CD14-positive monocyte (primary cell): ENCODE measurements around the gene ELOVL6. TPM values are rescaled to one million over a fixed set of nuclear protein-coding genes. Genes with fewer than 3 reads are reported as not detected.
"Not testable (repeated sequence)": the region's sequence is repeated elsewhere in the genome, so short reads cannot be mapped to it uniquely, and the experiment has no call there.

Experiments
- DNase-seq, 3 donors: peaks; one replicate each; pipeline ENCODE4 v3.0.0-alpha.2; 2011 to 2022
- H2AFZ ChIP-seq: 2 replicates; pipeline ENCODE4 v1.6.0; 2012; ENCODE audit warnings: mild to moderate bottlenecking, low read depth, low read length, inconsistent platforms; ENCODE audit not compliant: insufficient read depth, poor library complexity, severe bottlenecking
- H3K27ac ChIP-seq, 2 donors: 1 replicate in 1 of 2; 2 replicates in 1 of 2; pipeline ENCODE4 v1.5.1; 2012 to 2013; ENCODE audit warnings: low read length in 2 of 2, control low read depth in 1 of 2, inconsistent platforms in 1 of 2, low read depth in 1 of 2, mild to moderate bottlenecking in 1 of 2
- H3K27me3 ChIP-seq, 2 donors: one replicate each; pipeline versions ENCODE4 v1.6.0 to v1.6.1; 2011 to 2013; ENCODE audit warnings: low read length in 2 of 2; ENCODE audit not compliant: control insufficient read depth in 2 of 2, insufficient read depth in 2 of 2
- H3K36me3 ChIP-seq, 2 donors: replicated peaks in 1 of 2; 1 replicate in 1 of 2; 2 replicates in 1 of 2; pipeline versions ENCODE4 v1.5.1 to v1.6.1; 2012 to 2013; ENCODE audit warnings: low read length in 2 of 2, control low read depth in 1 of 2, inconsistent platforms in 1 of 2, mild to moderate bottlenecking in 1 of 2; ENCODE audit not compliant: insufficient read depth in 2 of 2, control insufficient read depth in 1 of 2
- H3K4me1 ChIP-seq, 2 donors: 1 replicate in 1 of 2; 2 replicates in 1 of 2; pipeline versions ENCODE4 v1.5.1 to v1.6.1; 2012 to 2013; ENCODE audit warnings: low read length in 2 of 2, control low read depth in 1 of 2, inconsistent platforms in 1 of 2, mild to moderate bottlenecking in 1 of 2, moderate library complexity in 1 of 2; ENCODE audit not compliant: insufficient read depth in 2 of 2, control insufficient read depth in 1 of 2
- H3K4me2 ChIP-seq: replicated peaks from 2 replicates; pipeline ENCODE3; 2012; ENCODE audit warnings: low read length, moderate library complexity, mild to moderate bottlenecking; ENCODE audit not compliant: poor library complexity, severe bottlenecking; ENCODE audit errors: extremely low read depth
- H3K4me3 ChIP-seq, 3 experiments: fragments of 200-600 bp in 1 of 3; sonication (generic) in 1 of 3; replicated peaks in 1 of 3; 1 replicate in 2 of 3; 2 replicates in 1 of 3; pipeline ENCODE4 v1.5.1; 2011 to 2013; ENCODE audit warnings: low read length in 3 of 3, mild to moderate bottlenecking in 3 of 3, control low read depth in 2 of 3, low read depth in 2 of 3, inconsistent platforms in 1 of 3, moderate library complexity in 1 of 3
- H3K79me2 ChIP-seq: 2 replicates; pipeline ENCODE4 v1.6.0; 2012; ENCODE audit warnings: mild to moderate bottlenecking, control low read depth, inconsistent platforms, low read length, moderate library complexity; ENCODE audit not compliant: insufficient read depth
- H3K9ac ChIP-seq: 2 replicates; pipeline ENCODE4 v1.6.0; 2017; ENCODE audit warnings: low read length, mild to moderate bottlenecking; ENCODE audit not compliant: insufficient read depth, poor library complexity, severe bottlenecking
- H3K9me3 ChIP-seq, 2 donors: replicated peaks in 1 of 2; 1 replicate in 1 of 2; 2 replicates in 1 of 2; pipeline versions ENCODE4 v1.5.1 to v1.6.1; 2012 to 2013; ENCODE audit warnings: low read length in 2 of 2, control low read depth in 1 of 2; ENCODE audit not compliant: control insufficient read depth in 1 of 2, insufficient read depth in 1 of 2
- H4K20me1 ChIP-seq: 2 replicates; pipeline ENCODE4 v1.6.0; 2012; ENCODE audit warnings: mild to moderate bottlenecking, low read length, control low read depth, moderate library complexity; ENCODE audit not compliant: insufficient read depth
- H3K27ac Mint-ChIP-seq, 7 donors: one replicate each; pipeline ENCODE4 v1.8.0; 2020; ENCODE audit warnings: mild to moderate bottlenecking in 7 of 7, mixed read lengths in 7 of 7, moderate library complexity in 6 of 7, inconsistent platforms in 2 of 7
- H3K27me3 Mint-ChIP-seq, 3 donors: one replicate each; pipeline ENCODE4 v1.8.0; 2021 to 2022; ENCODE audit warnings: low read depth in 3 of 3, mild to moderate bottlenecking in 3 of 3, mixed read lengths in 3 of 3, moderate library complexity in 3 of 3, inconsistent platforms in 1 of 3
- H3K36me3 Mint-ChIP-seq, 2 donors: one replicate each; pipeline ENCODE4 v1.8.0; 2020; ENCODE audit warnings: mixed read lengths in 2 of 2, inconsistent platforms in 1 of 2, mild to moderate bottlenecking in 1 of 2
- H3K4me1 Mint-ChIP-seq: one replicate; pipeline ENCODE4 v1.8.0; 2020; ENCODE audit warnings: mild to moderate bottlenecking, mixed read lengths
- H3K4me3 Mint-ChIP-seq, 2 donors: one replicate each; pipeline ENCODE4 v1.8.0; 2020; ENCODE audit warnings: mild to moderate bottlenecking in 2 of 2, mixed read lengths in 2 of 2, moderate library complexity in 1 of 2
- H3K9me3 Mint-ChIP-seq, 7 donors: one replicate each; pipeline ENCODE4 v1.8.0; 2020 to 2022; ENCODE audit warnings: mixed read lengths in 7 of 7, mild to moderate bottlenecking in 6 of 7, moderate library complexity in 6 of 7, inconsistent platforms in 2 of 7
- CTCF ChIP-seq: fragments of 200-600 bp; IDR thresholded peaks from one replicate; pipeline ENCODE4 v1.8.0; 2022; ENCODE audit warnings: antibody characterized with exemption, mild to moderate bottlenecking
- WGBS: methylation state at CpG from one replicate; pipeline ENCODE4 v1.1.5; 2013; ENCODE audit warnings: missing lambda C conversion rate; ENCODE audit not compliant: insufficient coverage; 5-methylcytosine and 5-hydroxymethylcytosine counted together
- intact Hi-C, 2 donors: fragments of 100-400 bp; cut with micrococcal nuclease; formaldehyde crosslinking; loops; one replicate each; pipeline versions ENCODE4 v1.15.0 to v1.15.1; 2023
- polyA plus RNA-seq, 3 donors: library from polyadenylated mRNA; depleted of rRNA in 1 of 3; unstranded in 2 of 3; stranded (reverse) in 1 of 3; fragments of 300-500 nt in 2 of 3; fragments of >200 nt in 1 of 3; fragmentation: Illumina TruSeq in 2 of 3; gene quantifications; 1 replicate in 2 of 3; 2 replicates in 1 of 3; pipeline ENCODE4 v1.2.3, GENCODE V29; 2012 to 2021

Gene ELOVL6
- polyA plus RNA-seq, 3 donors = 0.11 to 0.19 TPM; not detected in 1

GRCh38 chr4:110084154-110084553, 114.3 kb downstream of the ELOVL6 start:
- Histone ChIP-seq H3K79me2 (no peaks in the 10 kb centered on the region), H3K9me3 (no peaks in the 10 kb centered on the region), H3K36me3 (no peaks in the 10 kb centered on the region), H3K27ac (no peak overlapping the region), H3K27me3 (no peaks in the 10 kb centered on the region), H4K20me1 (no peaks in the 10 kb centered on the region), H3K9ac (no peak overlapping the region), H3K4me2 (no peak overlapping the region), H3K4me1 (no peaks in the 10 kb centered on the region), H3K4me3 (no peak overlapping the region), H2AFZ (no peak overlapping the region)
- WGBS = no CpG with 5 or more reads among the region's 3 CpGs
- H3K4me1 Mint-ChIP-seq = peaks cover 4% of the 10 kb centered on the region
- no peak for DNase-seq
- no peaks in the 10 kb centered on the region for H3K36me3 Mint-ChIP-seq
- H3K9me3 Mint-ChIP-seq = peaks cover 0 to 4% (median 0%) of the 10 kb centered on the region in 7 donors
- H3K27ac Mint-ChIP-seq = no peak overlapping the region
- H3K27me3 Mint-ChIP-seq = peaks cover 0 to 1% (median under 1%) of the 10 kb centered on the region in 3 donors
- no peak for TF ChIP-seq CTCF
- intact Hi-C loops = no loop called here
- no peak overlapping the region for H3K4me3 Mint-ChIP-seq

- DNase-seq, intact Hi-C loops, H3K4me3 ChIP-seq, H3K9ac ChIP-seq, H3K9me3 ChIP-seq, H3K27ac ChIP-seq, H3K27me3 Mint-ChIP-seq, H3K4me1 Mint-ChIP-seq, H3K27ac Mint-ChIP-seq, H3K4me3 Mint-ChIP-seq, H3K36me3 Mint-ChIP-seq, H3K4me1 ChIP-seq, H3K36me3 ChIP-seq, H3K4me2 ChIP-seq, H3K27me3 ChIP-seq, H4K20me1 ChIP-seq, H2AFZ ChIP-seq, H3K79me2 ChIP-seq: not testable (repeated sequence)
- H3K9me3 Mint-ChIP-seq = peaks cover 3 to 21% (median 15%) of the 10 kb centered on the region in 7 donors
- WGBS = no CpG with 5 or more reads among the region's 2 CpGs
These were observed 120.3 kb downstream of the ELOVL6 start for GRCh38 chr4:110078148-110078547.

- H3K27ac ChIP-seq, H3K4me1 Mint-ChIP-seq, H3K4me3 Mint-ChIP-seq, H3K27ac Mint-ChIP-seq, H3K36me3 ChIP-seq, H3K9me3 ChIP-seq, H3K27me3 Mint-ChIP-seq, intact Hi-C loops, H3K9ac ChIP-seq, H3K79me2 ChIP-seq, H2AFZ ChIP-seq, H3K27me3 ChIP-seq, H3K4me3 ChIP-seq, H3K4me1 ChIP-seq, DNase-seq, H3K4me2 ChIP-seq, H3K36me3 Mint-ChIP-seq, H4K20me1 ChIP-seq: not testable (repeated sequence)
- 100% methylated on average over 6 of the region's 11 CpGs for WGBS
- peaks cover 3 to 23% (median 15%) of the 10 kb centered on the region in 7 donors for H3K9me3 Mint-ChIP-seq
These were observed 121.6 kb downstream of the ELOVL6 start for GRCh38 chr4:110076828-110077227.
